SK-N-DZ (cell line): ENCODE data around the gene RTF2. TPM values are rescaled to one million over a fixed set of nuclear protein-coding genes. Genes with fewer than 3 reads are reported as not detected.

Experiments used
- DNase-seq: peaks from one replicate; pipeline ENCODE4 v3.0.0-alpha.2; 2015; ENCODE audit warnings: low spot score
- polyA plus RNA-seq, 2 experiments: library from polyadenylated mRNA; depleted of rRNA; stranded (reverse); fragments of >200 nt; gene quantifications; 2 replicates each; pipeline ENCODE4 v1.2.3, GENCODE V29; 2014

Gene RTF2
- 98.7 and 103 TPM in 2 replicates for polyA plus RNA-seq (2014; cell fraction: cytosol; rRNA removed)
- polyA plus RNA-seq (2014; cell fraction: nucleus; rRNA removed), result 79.5 and 107 TPM in 2 replicates

GRCh38 chr20:56468316-56469076 lies at the start of gene RTF2:
RTF2 (plus strand) TSS chr20:56468627; CDS start chr20:56468698, 71 bp downstream.
- peak; percentile 92 for DNase-seq

DNA sequence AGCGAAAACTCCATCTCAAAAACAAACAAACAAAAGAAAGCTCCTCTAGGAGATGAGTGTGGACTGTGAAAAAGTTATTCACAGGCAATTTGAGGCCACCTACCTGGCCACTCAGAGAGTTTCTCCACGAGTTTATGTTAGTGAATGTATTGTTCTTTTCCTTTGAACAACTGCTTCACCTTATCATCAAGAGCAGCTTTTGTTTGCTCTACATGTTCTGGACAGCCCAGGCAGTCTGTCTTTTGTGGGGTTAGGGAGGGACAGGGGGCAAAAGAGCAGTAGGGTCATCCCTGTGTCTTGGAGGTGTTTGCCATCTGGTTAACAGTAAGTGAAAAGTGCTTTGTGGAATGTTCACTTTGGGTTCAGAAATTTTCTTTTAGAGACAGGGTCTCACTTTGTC lies 48.4 kb upstream of the RTF2 start:
- no peak for DNase-seq

GRCh38 chr20:56420940-56421688 lies 47.3 kb upstream of the RTF2 start:
- no peak for DNase-seq

- DNase-seq, result no peak
Observed at GRCh38 chr20:56422076-56422823, 46.2 kb upstream of the RTF2 start.

- no peak for DNase-seq
Observed at GRCh38 chr20:56422824-56423189, 45.6 kb upstream of the RTF2 start.

DNA sequence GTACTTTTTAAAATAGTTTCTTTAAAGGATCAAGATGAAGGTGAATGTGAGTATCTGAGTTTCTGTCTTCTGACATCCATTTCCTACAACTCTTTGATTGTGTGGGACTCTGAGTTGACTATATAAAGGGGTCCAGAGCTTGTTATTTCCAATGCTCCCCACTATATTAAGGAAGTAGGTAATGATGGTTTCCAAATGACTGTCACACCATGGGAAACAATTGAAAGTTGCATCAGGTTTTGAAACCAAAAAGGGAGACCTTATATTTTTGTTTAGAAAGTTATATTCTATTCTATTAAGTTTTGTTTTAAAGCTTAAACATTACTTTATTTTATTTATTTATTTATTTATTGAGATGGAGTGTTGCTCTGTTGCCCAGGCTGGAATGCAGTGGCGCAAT lies 45.2 kb upstream of the RTF2 start:
- no peak for DNase-seq

GRCh38 chr20:56423886-56424285 lies 44.5 kb upstream of the RTF2 start:
- DNase-seq, result no peak

DNA sequence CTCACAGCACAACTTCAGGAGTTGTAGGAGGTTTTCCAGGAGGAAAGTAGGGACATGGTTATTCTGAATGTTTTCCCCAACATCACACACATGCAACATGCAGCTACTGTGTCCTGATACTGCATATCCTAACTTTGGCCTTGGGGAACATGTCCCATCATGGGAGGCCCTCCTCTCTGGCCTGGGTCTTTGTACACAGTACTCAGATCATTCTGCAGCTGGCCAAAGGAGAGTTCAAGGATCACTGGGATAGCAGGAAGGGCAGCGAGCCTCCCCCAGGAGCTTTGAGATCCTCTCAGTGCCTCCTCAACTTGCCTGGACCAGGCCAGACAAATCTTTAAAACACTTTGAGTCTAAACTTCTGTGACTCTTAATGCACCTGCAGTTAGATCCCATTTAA lies 43.5 kb upstream of the RTF2 start:
- DNase-seq, result no peak

DNA sequence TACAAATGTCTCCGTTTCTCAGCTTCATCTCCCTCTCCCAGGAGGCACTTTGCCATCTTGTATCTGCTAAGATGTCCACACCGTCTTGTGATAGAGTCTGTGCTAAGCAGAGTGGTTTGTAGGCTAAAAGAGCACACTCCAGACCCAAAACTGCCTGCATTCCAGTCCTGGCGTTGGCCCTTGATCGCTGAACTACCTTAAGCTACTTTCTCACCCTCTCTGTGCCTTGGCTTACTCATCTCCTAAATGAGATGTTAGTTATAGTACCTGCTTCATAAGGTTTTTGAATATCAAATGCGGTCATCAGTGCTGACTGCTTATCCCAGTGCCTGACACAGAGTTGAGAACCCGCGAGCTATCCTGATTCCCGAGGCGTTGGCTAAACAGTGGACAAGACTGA lies 42.4 kb upstream of the RTF2 start:
- no peak for DNase-seq

DNA sequence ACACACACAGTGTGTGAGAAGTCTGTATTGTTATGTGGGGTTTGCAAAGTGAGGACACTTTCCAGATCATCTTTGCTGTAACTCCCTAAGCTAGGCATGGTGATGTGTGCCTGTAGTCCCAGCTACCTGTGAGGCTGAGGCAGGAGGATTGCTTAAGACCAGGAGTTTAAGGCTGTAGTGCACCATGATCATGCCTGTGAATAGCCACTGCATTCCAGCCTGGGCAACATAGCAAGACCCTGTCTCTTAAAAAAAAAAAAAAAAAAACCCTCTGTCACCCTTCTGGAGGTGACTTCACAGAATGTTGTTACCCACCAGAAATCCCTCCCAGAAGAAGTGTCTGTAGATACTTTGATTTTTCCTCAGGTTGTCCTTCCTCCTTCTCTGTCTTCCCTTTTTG lies 41.5 kb upstream of the RTF2 start:
- no peak for DNase-seq

DNA sequence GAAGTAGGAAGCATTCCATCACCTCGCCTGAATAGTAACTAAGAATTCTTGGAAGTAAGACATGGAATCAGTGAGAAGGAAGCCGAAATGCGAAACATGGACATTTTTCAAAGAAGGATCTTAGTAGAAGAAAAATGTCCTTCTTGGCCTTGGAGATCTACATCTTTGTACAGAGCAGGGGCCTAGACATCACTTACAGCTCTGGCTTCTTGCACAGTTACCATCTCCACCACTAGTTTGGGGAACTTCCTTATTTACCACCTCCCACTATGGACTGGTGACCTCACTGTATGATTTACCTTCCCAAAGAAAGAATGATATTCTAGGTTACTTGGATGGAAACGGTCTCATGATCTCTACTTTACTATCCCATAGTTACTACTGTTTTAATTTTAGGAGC lies 40.6 kb upstream of the RTF2 start:
- DNase-seq, result no peak

DNA sequence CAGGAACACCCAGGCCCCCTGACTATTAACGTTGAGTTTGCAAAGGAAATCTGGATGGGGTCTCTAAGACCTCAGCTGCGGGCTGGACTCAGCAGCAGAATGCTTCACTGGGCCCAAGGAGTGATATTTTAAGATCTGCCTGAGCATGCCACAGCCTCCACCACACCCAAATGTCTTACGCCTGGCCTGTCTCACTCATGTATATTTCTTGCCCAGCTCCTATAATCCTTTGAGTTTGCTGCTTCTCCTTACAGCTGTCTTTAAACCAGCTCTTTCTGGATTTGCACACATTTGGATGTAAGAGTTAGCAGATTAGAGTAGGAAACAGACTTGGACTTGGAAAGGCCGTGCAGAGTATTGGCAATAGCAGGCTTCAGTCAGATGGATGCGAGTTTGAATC lies 40.0 kb upstream of the RTF2 start:
- DNase-seq, result no peak

DNA sequence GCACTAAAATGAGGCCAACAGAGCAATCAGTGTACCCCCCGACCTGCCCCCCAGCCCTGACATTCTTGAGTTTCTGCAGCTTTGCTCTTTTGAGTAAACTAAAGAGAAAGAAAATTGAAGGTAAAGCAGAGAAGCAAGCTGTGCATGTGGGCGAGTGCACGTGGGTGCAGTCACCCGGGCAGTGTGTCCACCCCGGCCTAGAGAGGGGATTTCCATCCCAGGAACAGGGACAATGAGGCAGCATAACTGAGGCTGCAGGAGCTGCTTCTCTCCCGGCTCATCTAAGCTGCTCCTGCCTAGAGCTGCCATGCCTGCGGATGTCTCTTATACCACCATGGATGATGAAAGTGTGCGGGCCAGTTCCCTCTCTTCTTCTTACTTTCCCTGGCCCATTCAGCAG lies 39.5 kb upstream of the RTF2 start:
- DNase-seq, result no peak

DNA sequence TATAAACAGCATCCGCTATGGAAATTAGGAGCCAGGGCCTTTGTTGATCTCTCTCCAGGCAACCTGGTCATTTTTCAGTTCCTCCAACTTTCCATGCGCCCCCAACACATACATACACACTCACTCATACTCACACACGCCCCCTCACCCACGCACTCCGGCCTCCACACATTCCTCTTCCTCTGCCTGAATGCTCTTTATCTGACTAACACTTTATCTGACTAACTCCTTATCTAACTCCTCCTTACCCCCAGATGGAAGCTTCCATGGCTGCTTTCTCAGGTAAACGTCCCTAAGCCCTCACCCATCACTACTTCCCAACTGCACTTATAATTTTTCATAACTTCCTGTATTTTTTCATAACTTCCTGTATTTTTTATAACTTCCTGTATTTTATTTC lies 38.9 kb upstream of the RTF2 start:
- no peak for DNase-seq

DNA sequence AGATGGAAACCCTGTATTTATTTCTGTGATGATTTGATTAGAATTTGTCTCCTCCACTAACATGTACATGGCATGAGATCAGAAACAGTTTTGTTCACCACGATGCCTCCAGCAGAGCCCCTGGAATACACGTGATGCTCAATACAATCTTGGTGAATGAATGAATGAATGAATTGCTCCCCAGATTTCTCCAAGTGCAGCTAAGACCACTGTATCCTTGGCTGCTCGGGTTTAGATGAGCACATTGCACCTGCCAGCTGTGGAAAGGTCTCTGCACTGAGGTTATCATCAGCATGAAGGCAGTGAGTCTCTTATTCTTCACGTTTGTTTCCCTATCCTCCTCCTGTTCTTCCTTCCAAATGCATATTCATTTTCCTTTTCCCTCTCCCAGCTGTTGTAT lies 38.5 kb upstream of the RTF2 start:
- DNase-seq, result no peak

- DNase-seq, result no peak
Observed at GRCh38 chr20:56430461-56430860, 38.0 kb upstream of the RTF2 start.

DNA sequence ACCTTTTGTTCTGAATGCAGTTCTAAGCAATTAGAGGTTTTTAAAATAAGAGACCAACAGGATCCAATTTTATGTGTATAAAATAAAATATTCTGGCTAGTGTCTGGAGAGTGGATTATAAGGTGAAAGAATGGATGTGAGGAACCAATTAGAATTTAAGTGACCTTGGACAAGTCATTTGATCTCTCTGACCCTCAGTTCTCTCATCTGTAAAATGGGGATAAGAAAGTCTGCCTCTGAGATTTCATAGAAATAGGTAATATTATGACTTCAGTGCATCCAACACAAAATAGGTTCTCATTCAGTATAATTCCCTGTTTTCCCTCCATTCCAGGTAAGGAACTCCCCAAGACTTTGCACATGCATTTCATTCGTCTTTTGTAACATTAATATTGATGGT lies 37.5 kb upstream of the RTF2 start:
- DNase-seq, result no peak

GRCh38 chr20:56431471-56431870 lies 37.0 kb upstream of the RTF2 start:
- DNase-seq, result no peak

GRCh38 chr20:56433221-56433879 lies 35.1 kb upstream of the RTF2 start:
- DNase-seq, result no peak

DNA sequence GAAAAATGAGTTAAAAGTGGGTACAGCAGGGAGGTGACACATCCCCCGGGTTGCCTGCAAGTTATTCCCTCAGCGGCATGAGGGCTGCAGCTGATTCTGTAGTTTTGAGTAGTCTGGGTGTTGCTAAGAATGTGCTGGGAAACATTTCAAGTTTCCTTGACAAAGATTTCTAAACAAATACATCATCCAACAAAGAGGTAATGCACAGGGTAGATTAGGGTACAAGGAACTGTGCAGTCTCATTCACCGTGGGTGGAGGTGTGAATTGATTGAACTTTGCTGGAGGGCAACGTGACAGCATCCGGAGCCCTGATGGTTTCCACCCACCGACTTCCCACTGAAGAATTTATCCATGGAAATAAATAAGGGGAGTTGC lies 34.6 kb upstream of the RTF2 start:
- no peak for DNase-seq

- no peak for DNase-seq
Observed at GRCh38 chr20:56437196-56437960, 31.0 kb upstream of the RTF2 start.
